ENCODE measurements around the gene DOC2B. TPM values are rescaled to one million over a fixed set of nuclear protein-coding genes. Genes with fewer than 3 reads are reported as not detected.

The DOC2B gene
- total RNA-seq, 1 experiment from 2014 or later, result 15.2 TPM

DNA sequence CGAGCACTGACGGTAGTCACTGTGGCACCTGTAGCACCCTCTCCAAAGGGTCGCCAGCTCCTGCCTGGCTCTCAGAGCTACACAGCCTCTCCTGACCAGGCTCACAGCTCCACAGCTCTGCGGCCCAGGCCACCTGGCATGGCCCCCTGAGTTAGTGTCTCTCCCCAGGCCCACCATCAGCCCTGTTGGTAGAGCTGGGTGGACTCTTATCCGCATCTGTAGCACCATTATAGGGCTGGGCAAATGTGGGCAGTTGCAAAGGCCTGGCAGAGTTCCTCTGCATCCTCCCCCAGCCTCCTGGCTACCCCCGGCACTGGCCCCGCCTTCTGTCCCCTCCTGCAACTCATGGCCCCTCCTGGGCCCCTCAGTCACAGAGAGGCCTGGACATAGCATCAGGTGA is 25.9 kb downstream of the DOC2B start:
- intact Hi-C loops (cut with micrococcal nuclease), result no loop called here
- no peak overlapping the region for H3K27ac ChIP-seq (ENCODE audit: low read depth, low read length)
- no peak overlapping the region for H3K9ac ChIP-seq (ENCODE audit: low read length)
- H4K20me1 ChIP-seq (ENCODE audit: insufficient read depth), result no peaks in the 10 kb centered on the region
- ChIA-PET CTCF (no interaction called here), RAD21 (ENCODE audit: low non-redundant PET in 1 of 2, low total read pairs in 2 of 2, uncharacterized antibody in 2 of 2, unreplicated experiment in 2 of 2) (no interaction called here), POLR2A (no interaction called here)
- TF ChIP-seq POLR2AphosphoS5 (IDR thresholded peaks at IDR 0.05; ENCODE audit: low read depth, low read length) (no peak), EGR1 (IDR thresholded peaks at IDR 0.05; ENCODE audit: low read depth) (no peak), ZNF274 (IDR thresholded peaks at IDR 0.05; ENCODE audit: low read depth, low read length) (no peak), EZH2 (IDR thresholded peaks at IDR 0.05) (no peak), CBX3 (IDR thresholded peaks at IDR 0.05; ENCODE audit: low read depth) (no peak), RAD21 (IDR thresholded peaks at IDR 0.05; ENCODE audit: low read depth) (no peak), YY1 (IDR thresholded peaks at IDR 0.05; ENCODE audit: extremely low read depth, insufficient replicate concordance, low read depth, low read length) (no peak), EZH2phosphoT487 (IDR thresholded peaks at IDR 0.05; ENCODE audit: borderline replicate concordance) (no peak), TCF7L2 (IDR thresholded peaks at IDR 0.05; ENCODE audit: borderline replicate concordance, extremely low read depth, insufficient read depth, insufficient read length) (no peak), ELF1 (IDR thresholded peaks at IDR 0.05; ENCODE audit: borderline replicate concordance, low read depth) (no peak), SRF (IDR thresholded peaks at IDR 0.05; ENCODE audit: low read depth) (no peak)
- TF ChIP-seq, protein P1, sequence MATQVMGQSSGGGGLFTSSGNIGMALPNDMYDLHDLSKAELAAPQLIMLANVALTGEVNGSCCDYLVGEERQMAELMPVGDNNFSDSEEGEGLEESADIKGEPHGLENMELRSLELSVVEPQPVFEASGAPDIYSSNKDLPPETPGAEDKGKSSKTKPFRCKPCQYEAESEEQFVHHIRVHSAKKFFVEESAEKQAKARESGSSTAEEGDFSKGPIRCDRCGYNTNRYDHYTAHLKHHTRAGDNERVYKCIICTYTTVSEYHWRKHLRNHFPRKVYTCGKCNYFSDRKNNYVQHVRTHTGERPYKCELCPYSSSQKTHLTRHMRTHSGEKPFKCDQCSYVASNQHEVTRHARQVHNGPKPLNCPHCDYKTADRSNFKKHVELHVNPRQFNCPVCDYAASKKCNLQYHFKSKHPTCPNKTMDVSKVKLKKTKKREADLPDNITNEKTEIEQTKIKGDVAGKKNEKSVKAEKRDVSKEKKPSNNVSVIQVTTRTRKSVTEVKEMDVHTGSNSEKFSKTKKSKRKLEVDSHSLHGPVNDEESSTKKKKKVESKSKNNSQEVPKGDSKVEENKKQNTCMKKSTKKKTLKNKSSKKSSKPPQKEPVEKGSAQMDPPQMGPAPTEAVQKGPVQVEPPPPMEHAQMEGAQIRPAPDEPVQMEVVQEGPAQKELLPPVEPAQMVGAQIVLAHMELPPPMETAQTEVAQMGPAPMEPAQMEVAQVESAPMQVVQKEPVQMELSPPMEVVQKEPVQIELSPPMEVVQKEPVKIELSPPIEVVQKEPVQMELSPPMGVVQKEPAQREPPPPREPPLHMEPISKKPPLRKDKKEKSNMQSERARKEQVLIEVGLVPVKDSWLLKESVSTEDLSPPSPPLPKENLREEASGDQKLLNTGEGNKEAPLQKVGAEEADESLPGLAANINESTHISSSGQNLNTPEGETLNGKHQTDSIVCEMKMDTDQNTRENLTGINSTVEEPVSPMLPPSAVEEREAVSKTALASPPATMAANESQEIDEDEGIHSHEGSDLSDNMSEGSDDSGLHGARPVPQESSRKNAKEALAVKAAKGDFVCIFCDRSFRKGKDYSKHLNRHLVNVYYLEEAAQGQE (IDR thresholded peaks at IDR 0.05; ENCODE audit: low read depth), result no peak
- ATAC-seq (no peak), DNase-seq (ENCODE audit: low read depth, low spot score) (no peak)
- no peak overlapping the region for H2AFZ ChIP-seq (ENCODE audit: low read depth, low read length, poor library complexity, severe bottlenecking)
- H3K27me3 ChIP-seq (ENCODE audit: insufficient read depth, low read length), result no peaks in the 10 kb centered on the region
- no peak overlapping the region for H3K4me3 ChIP-seq (replicated peaks in 1 of 2; ENCODE audit: low read depth in 1 of 2, low read length in 2 of 2)
- H3K36me3 ChIP-seq (ENCODE audit: control insufficient read depth in 1 of 2, insufficient read depth in 2 of 2, low read length in 2 of 2), result peaks cover 0 to 2% of the 10 kb centered on the region in 2 experiments; a peak in 1 of 4 replicates
- H3K4me2 ChIP-seq (ENCODE audit: low read length), result no peak overlapping the region
- no peaks in the 10 kb centered on the region for H3K9me2 ChIP-seq (ENCODE audit: insufficient read depth)
- no peaks in the 10 kb centered on the region for H3K9me3 ChIP-seq (ENCODE audit: control insufficient read depth in 1 of 2, insufficient read depth in 1 of 2, low read depth in 1 of 2, low read length in 2 of 2)
- H3K79me2 ChIP-seq (ENCODE audit: insufficient read depth, low read length), result no peaks in the 10 kb centered on the region
- no peaks in the 10 kb centered on the region; a peak in 1 of 4 replicates for H3K4me1 ChIP-seq (ENCODE audit: control insufficient read depth in 1 of 2, insufficient read depth in 2 of 2, low read length in 2 of 2)
- BruUV-seq (replicated peaks), result no TSS peak

Data from HCT116 (cell line).